Measurements from ENCODE around the gene DCDC2C.

DCDC2C gene

GRCh38 chr2:3703236-3703756 is at the start of gene DCDC2C:
TSS of gene DCDC2C (plus strand) at chr2:3703575. CDS start at chr2:3703752, 177 bp downstream.
- TF ChIP-seq GATA2 (IDR thresholded peaks at IDR 0.05; ENCODE audit: low read depth, low read length) = no peak
- no peak for TF ChIP-seq GATA3 (IDR thresholded peaks at IDR 0.05; ENCODE audit: low read depth, low read length)

GRCh38 chr2:3654011-3654410 is 49.4 kb upstream of the DCDC2C start:
- TF ChIP-seq GATA3 (IDR thresholded peaks at IDR 0.05; ENCODE audit: low read depth, low read length) = no peak
- no peak for TF ChIP-seq GATA2 (IDR thresholded peaks at IDR 0.05; ENCODE audit: low read depth, low read length)

- TF ChIP-seq GATA2 (IDR thresholded peaks at IDR 0.05; ENCODE audit: low read depth, low read length) (no peak), GATA3 (IDR thresholded peaks at IDR 0.05; ENCODE audit: low read depth, low read length) (no peak)
Observed at GRCh38 chr2:3654531-3655225, 48.7 kb upstream of the DCDC2C start.

- no peak for TF ChIP-seq GATA3 (IDR thresholded peaks at IDR 0.05; ENCODE audit: low read depth, low read length)
- TF ChIP-seq GATA2 (IDR thresholded peaks at IDR 0.05; ENCODE audit: low read depth, low read length) = no peak
Observed at GRCh38 chr2:3655871-3656761, 47.3 kb upstream of the DCDC2C start.

GRCh38 chr2:3656762-3657721 is 46.3 kb upstream of the DCDC2C start:
- TF ChIP-seq GATA2 (IDR thresholded peaks at IDR 0.05; ENCODE audit: low read depth, low read length) (no peak), GATA3 (IDR thresholded peaks at IDR 0.05; ENCODE audit: low read depth, low read length) (no peak)

GRCh38 chr2:3657881-3658280 is 45.5 kb upstream of the DCDC2C start, which contains the start of gene ALLC:
TSS of gene ALLC (plus strand) at chr2:3658200. CDS start at chr2:3671158, 12,958 bp downstream.
- no peak for TF ChIP-seq GATA2 (IDR thresholded peaks at IDR 0.05; ENCODE audit: low read depth, low read length)
- no peak for TF ChIP-seq GATA3 (IDR thresholded peaks at IDR 0.05; ENCODE audit: low read depth, low read length)

- TF ChIP-seq GATA3 (IDR thresholded peaks at IDR 0.05; ENCODE audit: low read depth, low read length) = no peak
- TF ChIP-seq GATA2 (IDR thresholded peaks at IDR 0.05; ENCODE audit: low read depth, low read length) = no peak
Observed at GRCh38 chr2:3659447-3660432, 43.6 kb upstream of the DCDC2C start.

- TF ChIP-seq GATA3 (IDR thresholded peaks at IDR 0.05; ENCODE audit: low read depth, low read length) (no peak), GATA2 (IDR thresholded peaks at IDR 0.05; ENCODE audit: low read depth, low read length) (no peak)
Observed at GRCh38 chr2:3661149-3661660, 42.2 kb upstream of the DCDC2C start.

GRCh38 chr2:3662239-3662638 is 41.1 kb upstream of the DCDC2C start:
- no peak for TF ChIP-seq GATA2 (IDR thresholded peaks at IDR 0.05; ENCODE audit: low read depth, low read length)
- no peak for TF ChIP-seq GATA3 (IDR thresholded peaks at IDR 0.05; ENCODE audit: low read depth, low read length)

- TF ChIP-seq GATA3 (IDR thresholded peaks at IDR 0.05; ENCODE audit: low read depth, low read length) (no peak), GATA2 (IDR thresholded peaks at IDR 0.05; ENCODE audit: low read depth, low read length) (no peak)
Observed at GRCh38 chr2:3664118-3664517, 39.3 kb upstream of the DCDC2C start.

GRCh38 chr2:3664925-3665324 is 38.5 kb upstream of the DCDC2C start:
- TF ChIP-seq GATA2 (IDR thresholded peaks at IDR 0.05; ENCODE audit: low read depth, low read length) (no peak), GATA3 (IDR thresholded peaks at IDR 0.05; ENCODE audit: low read depth, low read length) (no peak)

Measured in SH-SY5Y (cell line).